K562 (cell line): Measurements from ENCODE around the gene ZYG11A. TPM values are rescaled to one million over a fixed set of nuclear protein-coding genes. Genes with fewer than 3 reads are reported as not detected.
A peak's percentile ranks its signal among the peaks of the same experiment; 100 is the strongest.

Experiments used
- ATAC-seq: fragments of 200-7000 bp; cut with Tn5 transposase; 3 replicates; pipeline ENCODE4 v1.9.1; 2020; ENCODE audit warnings: moderate library complexity
- BruUV-seq: library from RNA; stranded (reverse); fragments of 400-500 nt; replicated peaks from 2 replicates; lab custom pipeline; 2021; lab: Mats Ljungman, UMichigan
- CTCF ChIA-PET: fragments of 300-600 bp; formaldehyde crosslinking; extraction: SDS; loops from one replicate; lab custom pipeline; 2021; ENCODE audit warnings: low intra/inter-chr PET ratio; lab: Yijun Ruan, JAX
- POLR2A ChIA-PET: fragments of 300-600, 350-650 bp; sonication (Branson Sonifier 250); formaldehyde crosslinking; extraction: SDS; loops from one replicate; lab custom pipeline; 2021; ENCODE audit warnings: antibody characterized with exemption, inconsistent platforms; lab: Yijun Ruan, JAX
- DNase-seq, 4 experiments: peaks; one replicate each; pipeline versions ENCODE4 v3.0.0 to v3.0.0-alpha.2; 2011 to 2018; ENCODE audit warnings: low spot score in 3 of 4, mixed read lengths in 3 of 4; ENCODE audit errors: extremely low read depth in 1 of 4
- FAIRE-seq: peaks from 2 replicates; lab custom pipeline; 2011; peaks lifted over from hg19 to GRCh38; lab: Jason Lieb, UNC
- H2AFZ ChIP-seq: 2 replicates; pipeline ENCODE4 v1.6.0; 2011; ENCODE audit warnings: low read depth, low read length, control low read depth, inconsistent platforms
- H3K27ac ChIP-seq: fragments of 200-600 bp; 3 replicates; pipeline ENCODE4 v1.8.0; 2011; ENCODE audit warnings: low read depth, mild to moderate bottlenecking, control low read depth, inconsistent platforms, low read length, moderate library complexity, mixed read lengths; ENCODE audit errors: extremely low read depth
- H3K27me3 ChIP-seq, 2 experiments: fragments of 300-600 bp in 1 of 2; 2 replicates in 1 of 2; 3 replicates in 1 of 2; pipeline versions ENCODE4 v1.6.0 to v1.8.0; 2011; ENCODE audit warnings: inconsistent platforms in 2 of 2, low read length in 2 of 2, mild to moderate bottlenecking in 1 of 2, mixed read lengths in 1 of 2, moderate library complexity in 1 of 2; ENCODE audit not compliant: control insufficient read depth in 2 of 2, insufficient read depth in 2 of 2
- H3K36me3 ChIP-seq: fragments of 300-600 bp; 3 replicates; pipeline ENCODE4 v1.8.0; 2011; ENCODE audit warnings: mild to moderate bottlenecking, low read length, inconsistent platforms; ENCODE audit not compliant: control insufficient read depth, insufficient read depth
- H3K4me1 ChIP-seq, 2 experiments: fragments of 200-600 bp in 1 of 2; replicated peaks in 1 of 2; 2 replicates in 1 of 2; 3 replicates in 1 of 2; pipeline versions ENCODE4 v1.5.1 to v1.8.0; 2011; ENCODE audit warnings: inconsistent platforms in 2 of 2, low read length in 2 of 2, mild to moderate bottlenecking in 1 of 2, mixed read lengths in 1 of 2, moderate library complexity in 1 of 2; ENCODE audit not compliant: control insufficient read depth in 2 of 2, insufficient read depth in 2 of 2
- H3K4me2 ChIP-seq: 2 replicates; pipeline ENCODE4 v1.6.1; 2011; ENCODE audit warnings: low read length, control low read depth, inconsistent platforms, mixed read lengths; ENCODE audit not compliant: insufficient read depth
- H3K4me3 ChIP-seq: fragments of 200-600 bp; sonication (generic), shearing (Covaris generic); 2 replicates; pipeline ENCODE4 v1.5.1; 2016; ENCODE audit warnings: control low read depth, inconsistent platforms
- H3K79me2 ChIP-seq: fragments of 200-600 bp; 3 replicates; pipeline ENCODE4 v1.8.0; 2011; ENCODE audit warnings: low read length, inconsistent platforms; ENCODE audit not compliant: control insufficient read depth, insufficient read depth
- H3K9ac ChIP-seq, 2 experiments: 2 replicates each; pipeline versions ENCODE4 v1.6.0 to v1.6.1; 2011; ENCODE audit warnings: low read depth in 2 of 2, low read length in 2 of 2, control low read depth in 1 of 2, inconsistent platforms in 1 of 2, mild to moderate bottlenecking in 1 of 2, mixed read lengths in 1 of 2; ENCODE audit not compliant: insufficient read depth in 1 of 2
- H3K9me1 ChIP-seq: one replicate; pipeline ENCODE4 v1.6.0; 2011; ENCODE audit warnings: inconsistent platforms, mild to moderate bottlenecking, low read length, moderate library complexity; ENCODE audit not compliant: control insufficient read depth, insufficient read depth
- H3K9me3 ChIP-seq: replicated peaks from 2 replicates; pipeline ENCODE4 v1.5.1; 2011; ENCODE audit warnings: low read depth, low read length, inconsistent platforms; ENCODE audit not compliant: control insufficient read depth, insufficient read depth
- H4K20me1 ChIP-seq: replicated peaks from 2 replicates; pipeline ENCODE4 v1.6.1; 2011; ENCODE audit warnings: low read length, inconsistent platforms, mixed read lengths; ENCODE audit not compliant: control insufficient read depth, insufficient read depth
- CTCFL ChIP-seq: IDR thresholded peaks from 2 replicates; pipeline ENCODE4 v1.6.1; 2011; ENCODE audit warnings: borderline replicate concordance, low read depth, mild to moderate bottlenecking, moderate library complexity, low read length; ENCODE audit not compliant: insufficient read depth, poor library complexity, severe bottlenecking
- ELK1 ChIP-seq: sonication (generic); formaldehyde crosslinking; IDR thresholded peaks from 2 replicates; pipeline ENCODE4 v1.8.1; 2022; ENCODE audit warnings: missing genetic modification reagents
- YY1 ChIP-seq, 3 experiments: IDR thresholded peaks; 2 replicates each; pipeline ENCODE4 v1.6.1; 2011; ENCODE audit warnings: low read length in 2 of 3, mild to moderate bottlenecking in 2 of 3, moderate library complexity in 2 of 3, borderline replicate concordance in 1 of 3, control low read depth in 1 of 3, low read depth in 1 of 3; ENCODE audit not compliant: insufficient read depth in 3 of 3, insufficient replicate concordance in 2 of 3, control insufficient read depth in 1 of 3, insufficient read length in 1 of 3; ENCODE audit errors: extremely low read depth in 1 of 3
- WGBS: fragments of 100-300 bp; shearing (Covaris generic); methylation state at CpG from one replicate; pipeline ENCODE4 v1.1.6; 2016; ENCODE audit warnings: low coverage, mixed read lengths; ENCODE audit not compliant: insufficient coverage; ENCODE audit errors: missing lambda C conversion rate; 5-methylcytosine and 5-hydroxymethylcytosine counted together
- in situ Hi-C: fragments of 300-500 bp; cut with MboI; formaldehyde crosslinking; loops from 4 replicates; pipeline ENCODE4 v1.15.0; 2018; ENCODE audit warnings: inconsistent platforms, mixed read lengths
- intact Hi-C: fragments of 100-400 bp; cut with micrococcal nuclease; formaldehyde crosslinking; loops from 2 replicates; pipeline ENCODE4 v1.14.2; 2022
- polyA plus RNA-seq, 8 experiments: library from polyadenylated mRNA; depleted of rRNA in 4 of 8; stranded (reverse) in 5 of 8; unstranded in 3 of 8; fragments of >200 nt; fragmentation: Nextera tagmentation in 2 of 8; fragmentation: Illumina TruSeq in 1 of 8; extraction: Ambion mirVana in 2 of 8; extraction: Trizol in 1 of 8; gene quantifications; 2 replicates each; pipeline versions ENCODE4 v1.2.1 to v1.2.3, GENCODE V29; 2011 to 2014; ENCODE audit warnings: inconsistent platforms in 1 of 8, missing spikeins in 1 of 8
- total RNA-seq, 7 experiments: library from RNA; depleted of rRNA in 6 of 7; stranded (reverse); fragments of >200 nt in 6 of 7; fragmentation: Illumina TruSeq in 2 of 7; extraction: Trizol in 2 of 7; gene quantifications; 2 replicates each; pipeline versions ENCODE4 v1.2.1 to v1.2.3, GENCODE V29; 2011 to 2021; ENCODE audit warnings: low replicate concordance in 1 of 7

The ZYG11A gene
- total and polyA plus RNA-seq, 9 of the 15 experiments (the other 6 are each of a cell fraction or from before 2014, with no cell fraction given), result 4.5 to 21.9 (median 14.0) TPM

GRCh38 chr1:52929019-52929418 lies 86.5 kb downstream of the ZYG11A start (continued):
- no peak for TF ChIP-seq ELK1 (CRISPR knock-in tag)

- no peak overlapping the region for H3K4me3 ChIP-seq
- ChIA-PET POLR2A (interaction anchor here (0.6 kb wide), 1 partner anchor 218 kb away, joined by 3 read pairs; no protein-coding TSS in a partner anchor), CTCF (no interaction called here)
- H4K20me1 ChIP-seq, result no peaks in the 10 kb centered on the region
- no peaks in the 10 kb centered on the region for H3K4me1 ChIP-seq
- H3K9me3 ChIP-seq, result no peaks in the 10 kb centered on the region
- no peak overlapping the region for H2AFZ ChIP-seq
- H3K4me2 ChIP-seq, result no peak overlapping the region
- DNase-seq (no peak), ATAC-seq (peak; percentile 79), FAIRE-seq (no peak)
- no peak for TF ChIP-seq CTCFL
- TF ChIP-seq YY1 (IDR thresholded peaks at IDR 0.05; ENCODE audit: borderline replicate concordance in 1 of 3, control insufficient read depth in 1 of 3, extremely low read depth in 1 of 3, insufficient read depth in 3 of 3, insufficient read length in 1 of 3, insufficient replicate concordance in 2 of 3, low read depth in 1 of 3, low read length in 2 of 3), result peak in 1 of 3 experiments; percentile 55
- in situ Hi-C loops (no loop called here), intact Hi-C loops (no loop called here)
- H3K9me1 ChIP-seq, result no peaks in the 10 kb centered on the region
- H3K79me2 ChIP-seq, result no peaks in the 10 kb centered on the region
- no peak overlapping the region for H3K27ac ChIP-seq
- 30% methylated on average over 3 of the region's 3 CpGs for WGBS
- no peak overlapping the region for H3K9ac ChIP-seq
- H3K27me3 ChIP-seq, result no peaks in the 10 kb centered on the region
- no peaks in the 10 kb centered on the region for H3K36me3 ChIP-seq
- no TSS peak for BruUV-seq
These were observed 95.0 kb downstream of the ZYG11A start for GRCh38 chr1:52937433-52938182.
